Left lung (tissue), 10 donors: ENCODE data around the gene SP140. TPM values are rescaled to one million over a fixed set of nuclear protein-coding genes. Genes with fewer than 3 reads are reported as not detected.

Experiments
- ATAC-seq: fragments of 200-7000 bp; cut with Tn5 transposase; one replicate; pipeline ENCODE4 v1.9.1; 2020; ENCODE audit warnings: moderate library complexity
- DNase-seq, 4 donors: peaks; one replicate each; pipeline ENCODE4 v3.0.0-alpha.2; 2013 to 2020
- H3K27ac ChIP-seq, 2 donors: fragments of 200-600 bp; sonication (generic) in 1 of 2; one replicate each; pipeline versions ENCODE4 v1.5.0 to v1.8.0; 2020 to 2021
- H3K27me3 ChIP-seq, 2 donors: fragments of 200-600 bp; sonication (generic) in 1 of 2; one replicate each; pipeline versions ENCODE4 v1.5.0 to v1.8.0; 2020 to 2021
- H3K36me3 ChIP-seq, 2 donors: fragments of 200-600 bp; sonication (generic) in 1 of 2; one replicate each; pipeline versions ENCODE4 v1.5.0 to v1.8.0; 2020 to 2021
- H3K4me1 ChIP-seq, 2 donors: fragments of 200-600 bp; one replicate each; pipeline ENCODE4 v1.8.0; 2021
- H3K4me3 ChIP-seq, 2 donors: fragments of 200-600 bp; sonication (generic) in 1 of 2; one replicate each; pipeline versions ENCODE4 v1.5.0 to v1.8.0; 2020 to 2021; ENCODE audit warnings: mild to moderate bottlenecking in 1 of 2
- H3K9me3 ChIP-seq, 2 donors: fragments of 200-600 bp; sonication (generic) in 1 of 2; one replicate each; pipeline versions ENCODE4 v1.5.0 to v1.8.0; 2020 to 2021
- intact Hi-C, 2 donors: fragments of 100-400 bp; cut with DNase I; formaldehyde crosslinking; loops; one replicate each; pipeline versions ENCODE4 v1.11.2 to v1.14.2; 2022
- polyA plus RNA-seq, 6 donors: library from polyadenylated mRNA; unstranded; fragments of 120-200 nt; gene quantifications; one replicate each; pipeline ENCODE4 v1.2.1, GENCODE V29; 2013; ENCODE audit not compliant: insufficient read length in 6 of 6
- total RNA-seq, 2 donors: library from RNA; stranded (reverse); fragmentation: NEBNext Ultra II Directional; extraction: Animal tissue kit (Norgen Biotek cat#: 25700); gene quantifications; one replicate each; pipeline ENCODE4 v1.2.1, GENCODE V29; 2021
- TF ChIP-seq, protein P1 (sequence below), 2 donors: fragments of 200-600 bp; sonication (generic) in 1 of 2; IDR thresholded peaks; one replicate each; pipeline versions ENCODE4 v1.5.0 to v1.8.0; 2021; ENCODE audit warnings: antibody characterized with exemption in 2 of 2
- donor health status: DM: no; HTN: yes; CAD: no.
- donor health status: DM: no; HTN: no; CAD: no.

SP140 gene
- total and polyA plus RNA-seq, 8 donors = 0.74 to 4.8 (median 1.3) TPM

DNA sequence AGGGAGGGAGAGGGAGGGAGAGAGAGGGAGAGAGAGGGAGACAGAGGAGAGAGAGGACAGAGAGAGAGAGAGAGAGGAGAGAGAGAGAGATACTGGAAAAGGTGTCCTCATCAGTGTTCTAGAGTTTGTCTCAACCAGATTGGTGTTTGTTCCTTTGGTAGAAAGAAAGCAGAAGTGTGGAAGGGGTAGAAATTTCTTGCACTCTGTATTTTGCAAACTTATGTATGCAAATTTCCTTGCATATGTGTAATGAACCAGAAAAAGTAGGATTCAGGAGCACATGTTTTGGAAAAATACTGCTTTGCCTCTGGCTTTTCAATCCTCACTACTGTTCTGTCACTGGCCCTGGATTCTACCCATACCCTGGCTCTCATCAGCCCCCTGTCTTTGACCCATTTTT, 1.1 kb upstream of the SP140 start:
- Histone ChIP-seq H3K27ac (peak overlapping the region in 1 of 2 donors; percentile 51), H3K27me3 (no peaks in the 10 kb centered on the region), H3K4me3 (no peak overlapping the region), H3K9me3 (no peaks in the 10 kb centered on the region), H3K36me3 (no peaks in the 10 kb centered on the region), H3K4me1 (peaks cover 0 to 38% of the 10 kb centered on the region in 2 donors)
- TF ChIP-seq, protein P1, sequence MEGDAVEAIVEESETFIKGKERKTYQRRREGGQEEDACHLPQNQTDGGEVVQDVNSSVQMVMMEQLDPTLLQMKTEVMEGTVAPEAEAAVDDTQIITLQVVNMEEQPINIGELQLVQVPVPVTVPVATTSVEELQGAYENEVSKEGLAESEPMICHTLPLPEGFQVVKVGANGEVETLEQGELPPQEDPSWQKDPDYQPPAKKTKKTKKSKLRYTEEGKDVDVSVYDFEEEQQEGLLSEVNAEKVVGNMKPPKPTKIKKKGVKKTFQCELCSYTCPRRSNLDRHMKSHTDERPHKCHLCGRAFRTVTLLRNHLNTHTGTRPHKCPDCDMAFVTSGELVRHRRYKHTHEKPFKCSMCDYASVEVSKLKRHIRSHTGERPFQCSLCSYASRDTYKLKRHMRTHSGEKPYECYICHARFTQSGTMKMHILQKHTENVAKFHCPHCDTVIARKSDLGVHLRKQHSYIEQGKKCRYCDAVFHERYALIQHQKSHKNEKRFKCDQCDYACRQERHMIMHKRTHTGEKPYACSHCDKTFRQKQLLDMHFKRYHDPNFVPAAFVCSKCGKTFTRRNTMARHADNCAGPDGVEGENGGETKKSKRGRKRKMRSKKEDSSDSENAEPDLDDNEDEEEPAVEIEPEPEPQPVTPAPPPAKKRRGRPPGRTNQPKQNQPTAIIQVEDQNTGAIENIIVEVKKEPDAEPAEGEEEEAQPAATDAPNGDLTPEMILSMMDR (IDR thresholded peaks at IDR 0.05) = no peak
- intact Hi-C loops = no loop called here
- DNase-seq (no peak), ATAC-seq (no peak)

DNA sequence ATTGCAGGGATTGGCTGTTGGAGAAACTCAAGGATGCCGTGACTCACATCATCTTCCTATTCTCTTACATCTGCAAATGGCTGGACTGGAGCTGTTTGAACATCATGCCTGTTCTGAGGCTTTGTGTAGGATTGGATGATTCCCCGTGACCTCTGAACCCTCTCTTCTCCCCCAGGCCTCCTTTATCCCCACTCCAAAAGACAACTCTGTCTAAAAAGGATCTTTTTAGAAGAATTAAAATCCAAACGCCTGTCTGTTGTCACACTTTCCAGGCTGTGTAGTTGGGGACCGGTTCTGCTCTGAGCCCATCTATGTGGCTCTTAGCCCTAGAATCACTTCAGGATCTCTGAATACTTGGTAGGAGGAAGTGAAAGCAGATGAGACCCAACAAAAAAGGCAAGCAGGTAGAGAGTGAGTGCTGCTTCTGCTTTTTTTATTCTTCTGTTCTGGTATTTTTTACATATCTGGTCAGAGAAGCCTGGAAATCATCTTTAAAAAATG, 565 bp downstream of the SP140 start:
- no peaks in the 10 kb centered on the region for H3K36me3 ChIP-seq
- peak overlapping the region in 1 of 2 donors; percentile 26 for H3K4me3 ChIP-seq
- DNase-seq (no peak), ATAC-seq (peak; percentile 56)
- H3K27ac ChIP-seq = peak overlapping the region in 1 of 2 donors; percentile 51
- H3K27me3 ChIP-seq = no peaks in the 10 kb centered on the region
- peaks cover 0 to 37% of the 10 kb centered on the region in 2 donors for H3K4me1 ChIP-seq
- intact Hi-C loops = no loop called here
- H3K9me3 ChIP-seq = peaks cover 0 to 8% of the 10 kb centered on the region in 2 donors
- TF ChIP-seq, protein P1 (IDR thresholded peaks at IDR 0.05) = no peak

DNA sequence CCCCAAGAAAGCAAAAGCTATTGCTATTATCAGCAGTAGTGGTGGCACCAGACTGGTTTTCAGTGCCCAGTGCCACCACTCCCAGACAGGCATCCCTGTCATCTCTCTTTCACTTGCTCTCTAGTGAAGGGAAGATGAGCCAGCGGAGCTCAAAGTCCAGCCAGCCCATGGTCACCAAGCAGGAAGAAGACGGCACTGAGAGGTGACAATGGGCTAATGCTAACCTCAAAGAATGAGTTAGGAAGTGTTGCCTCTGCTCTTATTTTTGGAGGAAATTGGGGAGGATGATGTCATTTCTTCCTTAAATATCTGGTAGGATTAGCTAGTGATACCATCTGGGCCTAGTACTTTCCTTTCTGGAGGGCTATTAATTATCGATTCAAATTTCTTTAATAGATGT, 1.7 kb downstream of the SP140 start:
- intact Hi-C loops = no loop called here
- TF ChIP-seq, protein P1 (IDR thresholded peaks at IDR 0.05) = no peak
- DNase-seq (no peak), ATAC-seq (no peak)
- H3K27me3 ChIP-seq = no peaks in the 10 kb centered on the region
- no peaks in the 10 kb centered on the region for H3K36me3 ChIP-seq
- H3K27ac ChIP-seq = peak overlapping the region in 1 of 2 donors; percentile 41
- peaks cover 0 to 37% of the 10 kb centered on the region in 2 donors for H3K4me1 ChIP-seq
- H3K9me3 ChIP-seq = peaks cover 0 to 13% of the 10 kb centered on the region in 2 donors
- no peak overlapping the region for H3K4me3 ChIP-seq

DNA sequence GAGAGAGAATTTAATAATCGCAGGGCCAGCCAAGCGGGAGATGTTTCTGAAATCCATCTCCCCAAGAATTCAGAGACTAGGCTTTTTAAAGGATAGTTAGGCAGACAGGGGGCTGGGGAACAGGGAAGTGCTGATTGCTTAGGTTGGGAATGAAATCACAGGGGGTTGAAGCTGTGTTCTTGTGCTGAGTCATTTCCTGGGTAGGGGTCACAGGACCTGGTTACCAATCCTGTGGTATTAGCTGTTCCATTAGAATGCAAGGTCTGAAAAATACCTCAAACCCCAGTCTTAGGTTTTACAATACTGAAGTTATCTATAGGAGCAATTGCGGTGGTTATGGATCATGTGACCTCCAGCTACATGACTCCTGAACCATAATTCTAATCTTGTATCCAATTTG, 4.6 kb downstream of the SP140 start:
- Histone ChIP-seq H3K36me3 (no peaks in the 10 kb centered on the region), H3K27ac (no peak overlapping the region), H3K27me3 (no peaks in the 10 kb centered on the region), H3K9me3 (peaks cover 0 to 13% of the 10 kb centered on the region in 2 donors), H3K4me1 (peaks cover 0 to 27% of the 10 kb centered on the region in 2 donors), H3K4me3 (no peak overlapping the region)
- no peak for DNase-seq
- intact Hi-C loops = no loop called here
- TF ChIP-seq, protein P1 (IDR thresholded peaks at IDR 0.05) = no peak
- no peak for ATAC-seq

DNA sequence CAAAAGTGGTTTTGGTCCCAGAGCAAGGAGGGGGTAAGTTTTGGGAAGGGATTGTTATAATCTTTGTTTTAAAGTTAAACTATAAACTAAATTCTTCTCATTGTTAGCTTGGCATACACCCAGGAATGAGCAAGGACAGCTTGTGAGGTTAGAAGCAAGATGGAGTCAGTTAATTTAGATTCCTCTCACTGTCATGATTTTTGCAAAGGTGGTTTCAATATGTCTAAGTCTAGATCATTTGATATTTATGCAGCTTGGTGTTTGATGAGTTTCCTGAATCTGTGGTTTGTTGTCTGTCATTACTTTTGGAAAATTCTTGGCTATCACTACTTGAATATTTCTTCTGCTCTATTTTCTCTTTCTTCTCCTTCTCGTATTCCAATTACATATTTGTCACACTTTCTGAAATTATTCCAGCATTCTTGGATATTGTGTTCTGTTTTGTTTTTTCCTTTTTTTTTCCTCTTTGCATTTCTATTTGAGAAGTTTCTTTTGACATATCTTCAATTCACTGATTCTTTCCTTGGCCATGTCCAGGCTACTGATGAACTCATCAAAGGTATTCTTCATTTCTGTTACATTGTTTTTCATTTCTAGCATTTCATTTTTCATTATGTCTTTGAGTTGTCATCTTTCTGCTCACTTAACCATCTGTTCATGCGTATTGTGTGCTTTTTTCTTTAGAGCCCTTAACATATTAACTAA, 5.1 kb downstream of the SP140 start:
- intact Hi-C loops = no loop called here
- Histone ChIP-seq H3K27ac (no peak overlapping the region), H3K27me3 (no peaks in the 10 kb centered on the region), H3K4me3 (no peak overlapping the region), H3K36me3 (no peaks in the 10 kb centered on the region), H3K9me3 (peaks cover 0 to 13% of the 10 kb centered on the region in 2 donors), H3K4me1 (peaks cover 0 to 23% of the 10 kb centered on the region in 2 donors)
- TF ChIP-seq, protein P1 (IDR thresholded peaks at IDR 0.05) = no peak
- DNase-seq = no peak
- no peak for ATAC-seq
